Mucosa of stomach (tissue), 1 donor: Measurements from ENCODE around the gene SLC25A42.
"Not testable (repeated sequence)": the region's sequence is repeated elsewhere in the genome, so short reads cannot be mapped to it uniquely, and the experiment has no call there.

ENCODE experiments used
- H3K27me3 ChIP-seq: one replicate; pipeline ENCODE4 v1.7.0; 2013; ENCODE audit warnings: mild to moderate bottlenecking, low read length; ENCODE audit not compliant: control insufficient read depth, insufficient read depth
- H3K36me3 ChIP-seq: one replicate; pipeline ENCODE4 v1.7.0; 2013; ENCODE audit warnings: low read length; ENCODE audit not compliant: control insufficient read depth, insufficient read depth
- H3K4me1 ChIP-seq: one replicate; pipeline ENCODE4 v1.7.0; 2013; ENCODE audit warnings: mild to moderate bottlenecking, low read length; ENCODE audit not compliant: control insufficient read depth, insufficient read depth
- H3K4me3 ChIP-seq: one replicate; pipeline ENCODE4 v1.7.0; 2013; ENCODE audit warnings: low read length
- H3K9ac ChIP-seq: one replicate; pipeline ENCODE4 v1.7.0; 2013; ENCODE audit warnings: mild to moderate bottlenecking, low read length, moderate library complexity
- H3K9me3 ChIP-seq: one replicate; pipeline ENCODE4 v1.7.0; 2013; ENCODE audit warnings: mild to moderate bottlenecking, low read length, moderate library complexity; ENCODE audit not compliant: control insufficient read depth
- donor health status: Pancreatic carcinoma.

Gene SLC25A42

GRCh38 chr19:19137556-19138108 is 73.8 kb downstream of the SLC25A42 start:
- Histone ChIP-seq H3K27me3 (no peaks in the 10 kb centered on the region), H3K36me3 (no peaks in the 10 kb centered on the region), H3K4me3 (peak overlapping the region; percentile 95), H3K9ac (peak overlapping the region; percentile 97), H3K4me1 (peaks cover 12% of the 10 kb centered on the region), H3K9me3 (no peaks in the 10 kb centered on the region)

GRCh38 chr19:19138109-19138981 is 74.6 kb downstream of the SLC25A42 start, which contains the start of gene TMEM161A:
TSS of gene TMEM161A (minus strand) at chr19:19138478. CDS start at chr19:19138428, 50 bp downstream.
- Histone ChIP-seq H3K4me1 (peaks cover 12% of the 10 kb centered on the region), H3K9ac (peak within 1 kb of the TSS; percentile 97), H3K27me3 (no peaks in the 10 kb centered on the region), H3K9me3 (no peaks in the 10 kb centered on the region), H3K36me3 (no peaks in the 10 kb centered on the region), H3K4me3 (peak within 1 kb of the TSS; percentile 95)

DNA sequence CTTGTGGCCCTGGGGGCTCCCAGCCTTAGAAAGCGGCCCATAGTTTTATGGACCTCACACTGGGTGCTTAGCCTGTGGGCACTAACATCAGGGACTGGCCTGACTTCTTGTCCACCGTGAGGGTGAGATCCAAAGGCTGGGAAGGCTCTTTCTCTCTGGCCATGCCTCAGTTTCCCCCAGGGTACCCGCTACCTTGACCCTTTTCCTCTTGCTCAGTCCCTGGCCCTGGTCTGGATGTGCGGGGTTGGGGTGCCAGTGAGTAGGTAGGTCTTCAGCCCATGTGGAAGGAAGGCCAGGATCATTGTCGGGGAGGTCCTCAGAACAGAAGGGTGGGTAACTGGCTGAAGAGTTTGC is 76.1 kb downstream of the SLC25A42 start:
- peaks cover 12% of the 10 kb centered on the region for H3K4me1 ChIP-seq
- no peaks in the 10 kb centered on the region for H3K36me3 ChIP-seq
- no peaks in the 10 kb centered on the region for H3K9me3 ChIP-seq
- H3K9ac ChIP-seq = no peak overlapping the region
- H3K27me3 ChIP-seq = no peaks in the 10 kb centered on the region
- no peak overlapping the region for H3K4me3 ChIP-seq

GRCh38 chr19:19140476-19140875 is 76.7 kb downstream of the SLC25A42 start:
- Histone ChIP-seq H3K36me3 (no peaks in the 10 kb centered on the region), H3K9ac (no peak overlapping the region), H3K4me1 (peaks cover 12% of the 10 kb centered on the region), H3K9me3 (no peaks in the 10 kb centered on the region), H3K27me3 (no peaks in the 10 kb centered on the region), H3K4me3 (no peak overlapping the region)

- H3K36me3 ChIP-seq = no peaks in the 10 kb centered on the region
- H3K9me3 ChIP-seq = no peaks in the 10 kb centered on the region
- peaks cover 13% of the 10 kb centered on the region for H3K4me1 ChIP-seq
- no peak overlapping the region for H3K4me3 ChIP-seq
- no peaks in the 10 kb centered on the region for H3K27me3 ChIP-seq
- H3K9ac ChIP-seq = no peak overlapping the region
Measured at GRCh38 chr19:19142347-19142746, 78.6 kb downstream of the SLC25A42 start.

DNA sequence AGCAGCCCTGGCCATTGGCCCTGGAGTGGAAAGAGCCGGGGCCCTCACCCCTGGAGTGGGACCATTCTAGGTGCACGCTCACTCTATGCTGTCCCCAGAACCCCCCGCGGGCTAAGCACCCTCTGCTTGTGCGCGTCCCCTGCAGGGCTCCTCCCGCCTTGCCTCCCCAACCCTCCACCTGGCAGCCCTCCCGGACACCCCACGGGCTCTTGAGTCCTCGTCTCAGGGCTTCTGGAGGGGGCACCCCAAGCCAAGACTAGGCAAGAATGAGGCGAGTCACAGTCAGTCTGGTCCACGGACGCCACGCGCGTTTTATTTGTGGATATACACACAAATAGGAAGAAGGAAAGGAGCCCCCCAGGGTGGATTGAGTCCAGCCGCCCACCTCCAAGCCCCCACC is 81.5 kb downstream of the SLC25A42 start:
- Histone ChIP-seq H3K4me3 (no peak overlapping the region), H3K9me3 (no peaks in the 10 kb centered on the region), H3K4me1 (peaks cover 5% of the 10 kb centered on the region), H3K36me3 (no peaks in the 10 kb centered on the region), H3K9ac (no peak overlapping the region), H3K27me3 (no peaks in the 10 kb centered on the region)

- Histone ChIP-seq H3K9ac (no peak overlapping the region), H3K27me3 (no peaks in the 10 kb centered on the region), H3K4me1 (peaks cover 5% of the 10 kb centered on the region), H3K36me3 (no peaks in the 10 kb centered on the region), H3K4me3 (no peak overlapping the region), H3K9me3 (no peaks in the 10 kb centered on the region)
Measured at GRCh38 chr19:19145684-19146608, 82.2 kb downstream of the SLC25A42 start.

GRCh38 chr19:19146865-19147264 is 83.1 kb downstream of the SLC25A42 start:
- no peaks in the 10 kb centered on the region for H3K27me3 ChIP-seq
- H3K9ac ChIP-seq = no peak overlapping the region
- H3K4me3 ChIP-seq = no peak overlapping the region
- no peaks in the 10 kb centered on the region for H3K9me3 ChIP-seq
- H3K4me1 ChIP-seq = peaks cover 5% of the 10 kb centered on the region
- H3K36me3 ChIP-seq = no peaks in the 10 kb centered on the region

DNA sequence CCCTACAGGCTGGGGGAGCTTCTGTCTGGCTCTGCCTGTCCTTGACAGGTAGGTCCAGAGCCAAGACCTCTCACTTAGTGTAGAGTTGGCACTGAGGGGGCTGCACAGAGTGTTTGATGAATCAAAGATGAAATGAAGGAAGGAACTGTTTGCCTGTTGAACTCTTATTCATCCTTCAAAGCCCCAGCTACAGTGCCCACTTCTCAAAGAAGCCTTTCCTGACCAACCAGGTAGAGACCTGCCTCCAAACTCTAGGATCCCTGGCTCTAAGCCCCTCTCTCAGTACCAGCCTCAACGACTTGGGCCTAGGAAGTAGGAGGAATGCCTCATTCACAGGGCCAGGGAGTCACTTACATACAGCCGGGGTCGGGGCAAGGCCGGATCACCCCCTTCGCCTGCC is 83.5 kb downstream of the SLC25A42 start:
- Histone ChIP-seq H3K4me3 (no peak overlapping the region), H3K4me1 (peaks cover 5% of the 10 kb centered on the region), H3K9me3 (no peaks in the 10 kb centered on the region), H3K9ac (no peak overlapping the region), H3K36me3 (no peaks in the 10 kb centered on the region), H3K27me3 (no peaks in the 10 kb centered on the region)

DNA sequence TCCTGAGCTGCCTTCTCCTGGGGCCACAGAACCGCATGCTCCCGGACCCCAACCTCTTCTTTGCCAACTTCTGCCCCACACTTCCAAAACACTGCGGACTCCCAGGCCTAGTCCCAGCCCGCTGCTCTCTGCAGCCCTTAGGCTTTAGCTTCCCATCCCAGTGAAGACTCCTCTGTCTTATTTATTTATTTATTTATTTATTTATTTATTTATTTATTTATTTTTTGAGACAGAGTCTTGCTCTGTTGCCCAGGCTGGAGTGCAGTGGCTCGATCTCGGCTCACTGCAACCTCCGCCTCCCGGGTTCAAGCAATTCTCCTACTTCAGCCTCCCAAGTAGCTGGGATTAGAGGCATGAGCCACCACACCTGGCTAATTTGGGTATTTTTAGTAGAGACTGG is 84.7 kb downstream of the SLC25A42 start:
- H3K36me3 ChIP-seq, H3K4me3 ChIP-seq, H3K9me3 ChIP-seq, H3K27me3 ChIP-seq, H3K9ac ChIP-seq, H3K4me1 ChIP-seq: not testable (repeated sequence)

DNA sequence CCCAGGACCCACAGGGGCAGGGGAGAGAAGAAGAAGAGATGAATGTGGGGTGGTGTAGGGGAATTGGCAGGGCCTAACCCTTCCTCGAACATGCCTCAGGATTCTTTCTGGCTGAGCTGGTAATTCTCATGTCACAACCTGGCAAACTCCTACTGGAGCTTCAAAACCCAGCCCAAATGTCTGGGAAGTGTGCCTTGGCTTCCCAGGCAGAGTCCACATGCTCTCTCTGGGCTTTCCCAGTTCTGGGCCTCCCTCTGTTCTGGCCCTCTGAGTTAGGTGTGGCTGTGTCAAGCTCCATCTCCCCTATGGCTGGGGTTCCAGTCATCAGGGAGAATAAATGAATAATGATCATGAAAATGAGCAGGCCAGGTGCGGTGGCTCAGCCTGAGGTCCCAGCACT is 85.6 kb downstream of the SLC25A42 start:
- Histone ChIP-seq H3K36me3 (no peaks in the 10 kb centered on the region), H3K4me3 (no peak overlapping the region), H3K27me3 (no peaks in the 10 kb centered on the region), H3K4me1 (peaks cover 5% of the 10 kb centered on the region), H3K9ac (no peak overlapping the region), H3K9me3 (no peaks in the 10 kb centered on the region)

DNA sequence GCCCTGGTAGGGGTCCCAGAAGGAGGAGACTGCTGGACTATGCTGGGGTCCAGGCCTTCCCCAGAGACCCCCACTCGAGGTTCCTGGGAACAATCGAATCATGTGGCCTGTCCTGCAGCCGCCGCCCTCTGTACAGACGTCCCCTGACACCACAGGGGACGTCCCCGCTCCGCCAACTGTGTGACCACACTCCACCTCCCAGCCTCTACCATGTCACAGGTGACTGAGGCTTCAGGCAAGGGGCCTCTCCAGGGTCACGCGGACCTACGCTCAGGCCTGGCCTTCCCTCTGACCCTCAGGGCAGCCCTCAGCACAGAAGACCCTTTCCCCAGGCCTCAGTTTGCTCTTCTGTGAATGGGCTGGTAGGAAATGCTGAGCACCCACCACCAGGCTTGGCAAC is 87.6 kb downstream of the SLC25A42 start:
- Histone ChIP-seq H3K4me1 (no peaks in the 10 kb centered on the region), H3K27me3 (no peaks in the 10 kb centered on the region), H3K9me3 (no peaks in the 10 kb centered on the region), H3K4me3 (no peak overlapping the region), H3K36me3 (no peaks in the 10 kb centered on the region), H3K9ac (no peak overlapping the region)
